ENCODE results near the gene OSBPL2.

OSBPL2 gene

GRCh38 chr20:62262064-62262463, 23.7 kb downstream of the OSBPL2 start:
- no peak overlapping the region for H3K4me3 ChIP-seq (ENCODE audit: low read length)
- DNase-seq (ENCODE audit: low read depth): no peak
- TF ChIP-seq CTCF (conservative IDR thresholded peaks at IDR 0.05; ENCODE audit: low read depth, low read length): no peak

- no peak for TF ChIP-seq CTCF (conservative IDR thresholded peaks at IDR 0.05; ENCODE audit: low read depth, low read length)
Observed at GRCh38 chr20:62263396-62263795, 25.1 kb downstream of the OSBPL2 start.

GRCh38 chr20:62265365-62265764, 27.0 kb downstream of the OSBPL2 start:
- TF ChIP-seq CTCF (conservative IDR thresholded peaks at IDR 0.05; ENCODE audit: low read depth, low read length): no peak
- H3K4me3 ChIP-seq (ENCODE audit: low read length): no peak overlapping the region
- DNase-seq (ENCODE audit: low read depth): no peak

More at GRCh38 chr20:62263396-62263795, 25.1 kb downstream of the OSBPL2 start:
- DNase-seq (ENCODE audit: low read depth): no peak
- H3K4me3 ChIP-seq (ENCODE audit: low read length): no peak overlapping the region

- DNase-seq (ENCODE audit: low read depth): no peak
- H3K4me3 ChIP-seq (ENCODE audit: low read length): no peak overlapping the region
- TF ChIP-seq CTCF (conservative IDR thresholded peaks at IDR 0.05; ENCODE audit: low read depth, low read length): no peak
Observed at GRCh38 chr20:62266340-62266739, 28.0 kb downstream of the OSBPL2 start.

GRCh38 chr20:62266851-62267250, 28.5 kb downstream of the OSBPL2 start:
- no peak for TF ChIP-seq CTCF (conservative IDR thresholded peaks at IDR 0.05; ENCODE audit: low read depth, low read length)

GRCh38 chr20:62267543-62267942, 29.2 kb downstream of the OSBPL2 start:
- no peak for TF ChIP-seq CTCF (conservative IDR thresholded peaks at IDR 0.05; ENCODE audit: low read depth, low read length)
- DNase-seq (ENCODE audit: low read depth): no peak
- H3K4me3 ChIP-seq (ENCODE audit: low read length): no peak overlapping the region

More at GRCh38 chr20:62266851-62267250, 28.5 kb downstream of the OSBPL2 start:
- no peak for DNase-seq (ENCODE audit: low read depth)
- H3K4me3 ChIP-seq (ENCODE audit: low read length): no peak overlapping the region

GRCh38 chr20:62268228-62268900, 30.0 kb downstream of the OSBPL2 start:
- TF ChIP-seq CTCF (conservative IDR thresholded peaks at IDR 0.05; ENCODE audit: low read depth, low read length): no peak
- no peak overlapping the region for H3K4me3 ChIP-seq (ENCODE audit: low read length)
- no peak for DNase-seq (ENCODE audit: low read depth)
